IPS-15b (cell line): ENCODE data around the gene SPRED3.

ENCODE experiments used
- H3K27me3 ChIP-seq: one replicate; pipeline ENCODE4 v1.6.1; 2013; ENCODE audit warnings: low read length; ENCODE audit not compliant: control insufficient read depth, insufficient read depth
- H3K36me3 ChIP-seq: one replicate; pipeline ENCODE4 v1.6.1; 2013; ENCODE audit warnings: low read length; ENCODE audit not compliant: control insufficient read depth, insufficient read depth
- H3K4me1 ChIP-seq: one replicate; pipeline ENCODE4 v1.6.1; 2013; ENCODE audit warnings: mild to moderate bottlenecking, low read length; ENCODE audit not compliant: control insufficient read depth, insufficient read depth
- H3K4me3 ChIP-seq: one replicate; pipeline ENCODE4 v1.5.1; 2013; ENCODE audit warnings: low read depth, low read length
- H3K9ac ChIP-seq: one replicate; pipeline ENCODE4 v1.6.1; 2013; ENCODE audit warnings: low read depth, mild to moderate bottlenecking, low read length
- H3K9me3 ChIP-seq: one replicate; pipeline ENCODE4 v1.6.1; 2013; ENCODE audit warnings: mild to moderate bottlenecking, low read length; ENCODE audit not compliant: control insufficient read depth, insufficient read depth

Gene SPRED3

DNA sequence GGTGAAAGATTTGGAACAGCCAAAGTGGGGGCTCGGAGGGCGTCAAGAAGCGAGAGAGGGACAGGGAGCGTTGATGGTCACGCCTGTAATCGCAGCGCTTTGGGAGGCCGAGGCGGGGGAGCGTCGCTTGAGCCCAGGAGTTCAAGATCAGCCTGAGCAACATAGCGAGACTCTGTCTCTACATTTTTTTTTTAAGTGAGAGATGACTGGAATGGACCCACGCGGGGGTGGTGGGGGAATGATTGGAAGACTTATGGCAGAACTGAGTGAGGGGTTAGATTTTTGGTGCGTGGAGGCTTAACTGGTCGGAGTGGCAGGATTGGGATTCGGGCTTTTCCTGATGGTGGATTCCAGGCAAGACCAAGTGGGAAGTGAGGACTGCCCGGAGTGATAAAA, 13.4 kb upstream of the SPRED3 start:
- H3K9ac ChIP-seq = peak overlapping the region; percentile 97
- no peaks in the 10 kb centered on the region for H3K9me3 ChIP-seq
- H3K27me3 ChIP-seq = peaks cover 4% of the 10 kb centered on the region
- peaks cover 10% of the 10 kb centered on the region for H3K36me3 ChIP-seq
- no peaks in the 10 kb centered on the region for H3K4me1 ChIP-seq
- peak overlapping the region; percentile 97 for H3K4me3 ChIP-seq

DNA sequence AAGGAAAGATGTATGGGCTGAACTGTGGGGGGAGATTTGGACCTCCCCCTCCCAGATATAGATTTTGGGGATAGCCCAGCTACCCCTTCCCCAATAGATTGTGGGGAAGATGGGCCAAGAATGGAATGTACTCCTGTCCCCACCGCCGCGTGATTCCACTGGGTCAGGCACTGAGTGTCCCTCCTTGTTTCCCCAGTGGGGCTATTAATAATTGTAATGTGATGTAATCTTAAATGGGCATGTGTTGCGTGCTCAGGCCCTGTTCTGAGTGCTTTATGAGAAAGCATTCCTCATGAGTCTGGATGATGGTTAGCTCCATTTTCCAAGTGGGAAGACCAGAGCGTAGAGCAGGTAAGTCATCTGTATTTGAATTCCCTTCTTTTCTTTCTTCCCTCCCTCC, 12.7 kb upstream of the SPRED3 start:
- no peaks in the 10 kb centered on the region for H3K4me1 ChIP-seq
- no peaks in the 10 kb centered on the region for H3K9me3 ChIP-seq
- peak overlapping the region; percentile 97 for H3K4me3 ChIP-seq
- H3K9ac ChIP-seq = peak overlapping the region; percentile 97
- no peaks in the 10 kb centered on the region for H3K27me3 ChIP-seq
- H3K36me3 ChIP-seq = peaks cover 16% of the 10 kb centered on the region

DNA sequence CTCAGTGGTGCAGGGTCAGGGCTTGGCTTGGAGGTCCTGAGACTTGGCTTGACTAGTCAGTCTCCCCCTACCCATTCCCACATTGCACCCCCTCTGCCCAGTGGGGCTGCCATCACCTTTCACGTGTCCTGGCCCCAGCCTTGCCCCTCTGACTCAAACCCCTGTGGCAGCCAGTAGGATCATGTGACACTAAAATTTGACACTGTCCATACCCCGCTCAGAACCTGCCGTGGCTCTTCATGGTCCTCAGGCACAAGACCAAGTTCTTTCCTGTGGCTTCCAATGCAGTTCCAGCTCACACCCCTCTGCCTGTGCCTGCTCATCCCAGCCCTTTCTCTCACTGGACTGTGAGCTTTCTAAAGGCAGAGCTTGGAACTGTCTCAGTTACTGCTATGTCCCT, 11.9 kb upstream of the SPRED3 start:
- peaks cover 24% of the 10 kb centered on the region for H3K36me3 ChIP-seq
- H3K9me3 ChIP-seq = no peaks in the 10 kb centered on the region
- H3K4me3 ChIP-seq = peak overlapping the region; percentile 97
- H3K27me3 ChIP-seq = no peaks in the 10 kb centered on the region
- no peaks in the 10 kb centered on the region for H3K4me1 ChIP-seq
- H3K9ac ChIP-seq = no peak overlapping the region

DNA sequence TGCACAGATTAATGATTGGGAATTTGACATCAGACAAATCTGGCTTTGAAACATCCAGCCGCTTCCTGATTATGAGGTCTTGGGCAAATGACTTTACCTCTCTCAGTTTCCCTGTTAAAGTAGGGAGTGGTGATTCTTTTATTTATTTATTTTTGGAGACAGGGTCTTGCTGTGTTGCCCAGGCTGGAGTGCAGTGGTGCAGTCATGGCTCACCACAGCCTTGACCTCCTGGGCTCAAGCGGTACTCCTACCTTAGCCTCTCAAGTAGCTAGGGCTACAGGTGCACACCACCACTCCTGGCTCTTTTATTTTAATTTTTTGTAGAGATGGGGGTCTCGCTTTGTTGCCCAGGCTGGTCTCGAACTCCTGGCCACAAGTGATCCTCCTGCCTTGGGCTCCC, 11.4 kb upstream of the SPRED3 start:
- no peak overlapping the region for H3K4me3 ChIP-seq
- H3K9me3 ChIP-seq = no peaks in the 10 kb centered on the region
- H3K27me3 ChIP-seq = no peaks in the 10 kb centered on the region
- peaks cover 29% of the 10 kb centered on the region for H3K36me3 ChIP-seq
- no peaks in the 10 kb centered on the region for H3K4me1 ChIP-seq
- no peak overlapping the region for H3K9ac ChIP-seq

DNA sequence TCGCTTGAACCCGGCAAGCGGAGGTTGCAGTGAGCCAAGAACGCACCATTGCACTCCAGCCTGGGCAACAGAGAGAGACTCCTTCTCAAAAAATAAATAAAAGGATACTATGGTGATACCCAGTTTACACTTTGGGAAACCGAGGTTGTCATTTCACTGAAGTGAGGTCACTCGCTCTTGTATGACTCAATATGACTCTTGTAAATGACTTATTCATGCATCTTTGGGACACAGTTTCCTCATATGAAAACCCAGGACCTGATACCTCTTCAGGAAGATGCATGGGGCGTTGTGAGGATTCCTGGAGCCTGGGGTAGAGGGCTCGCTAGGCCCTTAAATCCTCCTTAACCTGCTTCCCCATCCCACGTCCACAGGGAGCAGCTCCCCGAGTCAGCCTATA, 9.6 kb upstream of the SPRED3 start:
- no peaks in the 10 kb centered on the region for H3K4me1 ChIP-seq
- no peaks in the 10 kb centered on the region for H3K9me3 ChIP-seq
- no peaks in the 10 kb centered on the region for H3K27me3 ChIP-seq
- H3K9ac ChIP-seq = no peak overlapping the region
- no peak overlapping the region for H3K4me3 ChIP-seq
- H3K36me3 ChIP-seq = peaks cover 40% of the 10 kb centered on the region

DNA sequence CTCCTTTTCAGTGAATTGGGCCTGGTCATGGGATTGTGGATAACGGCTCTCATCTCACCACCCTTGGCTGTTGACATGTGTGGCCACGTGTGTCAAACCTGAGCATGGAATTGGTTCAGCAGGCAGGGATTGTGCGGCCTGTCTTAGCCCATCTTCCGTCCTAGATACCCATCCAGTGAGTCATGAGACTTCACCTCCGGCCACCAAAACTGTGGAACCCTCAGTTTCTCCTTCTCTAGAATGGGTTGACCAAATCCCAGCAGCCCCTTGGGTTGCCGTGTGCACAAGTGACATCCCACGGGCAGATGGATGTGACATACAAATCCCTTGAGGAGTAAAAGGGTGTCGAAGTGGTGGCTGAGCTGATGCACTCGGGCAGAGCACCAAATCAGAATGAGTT, 7.4 kb upstream of the SPRED3 start:
- Histone ChIP-seq H3K27me3 (no peaks in the 10 kb centered on the region), H3K4me1 (no peaks in the 10 kb centered on the region), H3K4me3 (no peak overlapping the region), H3K36me3 (peaks cover 40% of the 10 kb centered on the region), H3K9ac (no peak overlapping the region), H3K9me3 (no peaks in the 10 kb centered on the region)

DNA sequence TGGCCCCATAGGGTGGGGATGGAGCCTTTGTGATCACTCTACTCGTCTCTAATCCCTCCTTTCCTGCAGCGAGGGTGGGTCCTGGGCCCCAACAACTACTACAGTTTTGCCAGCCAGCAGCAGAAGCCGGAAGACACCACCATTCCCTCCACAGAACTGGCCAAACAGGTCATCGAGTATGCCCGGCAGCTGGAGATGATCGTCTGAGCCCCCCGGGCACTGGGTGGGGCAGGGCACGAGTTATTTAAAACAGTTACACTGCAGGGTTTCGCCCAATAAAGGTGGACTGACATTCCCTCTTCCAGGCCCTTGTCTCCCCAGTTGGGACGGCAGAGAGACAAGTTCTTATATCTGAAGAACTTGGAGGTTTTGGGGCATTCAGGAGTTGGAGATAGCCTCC, 5.3 kb upstream of the SPRED3 start:
- no peaks in the 10 kb centered on the region for H3K4me1 ChIP-seq
- H3K4me3 ChIP-seq = no peak overlapping the region
- H3K9ac ChIP-seq = no peak overlapping the region
- peaks cover 37% of the 10 kb centered on the region for H3K36me3 ChIP-seq
- no peaks in the 10 kb centered on the region for H3K9me3 ChIP-seq
- no peaks in the 10 kb centered on the region for H3K27me3 ChIP-seq

DNA sequence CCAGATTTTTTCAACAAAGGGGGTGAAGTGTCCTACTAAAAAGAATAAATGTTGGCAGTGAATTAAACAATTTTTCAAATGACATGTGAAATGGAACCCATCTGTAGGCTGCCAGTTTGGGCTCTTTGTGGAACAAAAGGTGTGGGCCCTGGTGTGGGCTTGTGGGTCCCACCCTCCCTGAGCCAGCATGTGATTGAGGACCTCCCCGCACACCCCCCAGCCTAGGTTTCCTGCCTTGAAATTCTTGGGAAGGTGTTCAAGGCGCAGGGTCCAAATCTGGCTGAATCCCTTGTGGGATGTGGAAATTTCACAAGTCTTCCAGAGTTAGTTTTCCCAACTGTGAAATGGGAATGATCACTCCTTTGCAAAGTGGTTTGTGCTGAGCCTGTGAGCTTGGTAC, 4.8 kb upstream of the SPRED3 start:
- H3K36me3 ChIP-seq = peaks cover 37% of the 10 kb centered on the region
- H3K4me1 ChIP-seq = no peaks in the 10 kb centered on the region

DNA sequence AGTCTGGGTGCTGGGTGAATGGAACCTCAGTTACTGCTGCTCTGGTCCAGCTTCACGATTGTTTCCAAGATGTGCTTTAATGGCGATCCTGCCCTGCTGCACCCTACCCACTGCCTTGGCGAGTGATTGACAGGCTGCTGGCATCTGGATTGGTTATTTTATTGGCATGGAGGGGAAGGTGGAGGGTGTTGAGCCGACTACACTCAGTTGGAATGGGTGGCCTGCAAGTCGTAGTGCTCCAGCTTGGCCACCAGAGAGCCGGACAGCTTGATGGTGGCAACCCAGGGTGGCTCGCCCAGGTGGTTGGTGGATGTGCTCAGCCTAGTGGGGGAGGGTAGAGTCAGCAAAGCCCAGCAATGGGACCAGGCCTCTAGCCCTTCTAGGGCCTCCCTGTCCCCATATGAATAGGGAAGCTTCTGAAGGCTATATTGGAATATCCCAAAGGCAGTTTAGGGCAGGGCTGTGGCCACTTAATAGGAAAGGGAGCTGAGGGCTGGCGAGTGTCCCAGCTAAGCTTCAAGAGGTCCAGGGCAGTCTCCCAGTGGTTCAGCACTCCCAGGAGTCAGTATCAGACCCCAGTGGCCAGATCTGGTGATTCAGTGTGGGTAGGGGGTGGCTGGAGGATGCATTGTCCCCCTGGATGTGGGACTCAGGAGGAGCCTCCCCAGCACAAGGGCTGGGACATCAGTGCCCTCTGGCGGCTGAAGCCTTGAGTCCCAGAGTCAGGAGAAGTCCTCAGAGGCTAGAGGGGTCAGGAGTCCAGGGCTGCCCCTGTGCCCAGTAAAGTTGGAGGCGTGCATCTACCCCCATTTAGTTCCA, 4.1 kb upstream of the SPRED3 start:
- no peaks in the 10 kb centered on the region for H3K27me3 ChIP-seq
- H3K9ac ChIP-seq = no peak overlapping the region
- no peaks in the 10 kb centered on the region for H3K9me3 ChIP-seq
- H3K36me3 ChIP-seq = peaks cover 31% of the 10 kb centered on the region
- no peaks in the 10 kb centered on the region for H3K4me1 ChIP-seq
- H3K4me3 ChIP-seq = no peak overlapping the region

More for the DNA sequence above, 4.8 kb upstream of the SPRED3 start:
- no peaks in the 10 kb centered on the region for H3K9me3 ChIP-seq
- no peak overlapping the region for H3K4me3 ChIP-seq
- no peak overlapping the region for H3K9ac ChIP-seq
- no peaks in the 10 kb centered on the region for H3K27me3 ChIP-seq

DNA sequence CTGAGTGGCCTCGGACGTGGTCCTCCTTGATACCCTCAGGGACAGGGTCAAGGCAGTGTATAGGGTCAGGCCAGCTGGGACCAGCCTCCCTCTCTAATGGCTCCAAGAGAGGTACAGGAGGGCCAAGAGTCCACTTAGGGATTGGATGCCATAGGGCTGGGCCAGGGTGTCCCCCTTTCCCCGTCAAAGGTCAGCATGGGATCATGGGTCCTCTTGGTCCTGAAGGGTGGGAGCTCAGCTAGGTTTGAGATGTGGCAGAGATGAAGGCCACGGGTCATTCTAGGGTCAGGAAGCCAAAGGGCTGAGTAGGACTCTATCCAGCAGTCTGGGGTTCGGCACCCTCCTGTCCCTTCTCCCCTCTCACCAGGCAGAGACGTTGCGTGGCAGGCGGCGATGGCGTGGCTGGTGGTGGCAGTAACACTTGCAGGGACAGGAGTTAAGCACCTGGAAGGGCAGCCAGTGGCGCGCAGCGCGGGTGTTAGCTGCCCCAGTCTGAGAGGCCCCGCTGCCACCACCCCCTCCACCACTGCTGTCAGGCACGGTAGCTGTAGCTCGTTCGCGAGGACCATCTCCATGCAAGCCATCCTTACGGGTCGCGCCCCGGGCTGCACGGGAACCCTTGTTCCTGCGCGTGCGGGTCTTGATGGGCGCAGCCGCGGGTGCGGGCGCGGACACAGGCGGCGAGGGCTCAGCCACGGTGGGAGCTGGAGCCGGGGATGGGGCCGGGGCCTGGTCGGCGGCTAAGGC, 3.3 kb upstream of the SPRED3 start:
- Histone ChIP-seq H3K9ac (no peak overlapping the region), H3K36me3 (peaks cover 28% of the 10 kb centered on the region), H3K27me3 (no peaks in the 10 kb centered on the region), H3K4me3 (peak overlapping the region; percentile 73), H3K4me1 (peaks cover 2% of the 10 kb centered on the region), H3K9me3 (no peaks in the 10 kb centered on the region)

DNA sequence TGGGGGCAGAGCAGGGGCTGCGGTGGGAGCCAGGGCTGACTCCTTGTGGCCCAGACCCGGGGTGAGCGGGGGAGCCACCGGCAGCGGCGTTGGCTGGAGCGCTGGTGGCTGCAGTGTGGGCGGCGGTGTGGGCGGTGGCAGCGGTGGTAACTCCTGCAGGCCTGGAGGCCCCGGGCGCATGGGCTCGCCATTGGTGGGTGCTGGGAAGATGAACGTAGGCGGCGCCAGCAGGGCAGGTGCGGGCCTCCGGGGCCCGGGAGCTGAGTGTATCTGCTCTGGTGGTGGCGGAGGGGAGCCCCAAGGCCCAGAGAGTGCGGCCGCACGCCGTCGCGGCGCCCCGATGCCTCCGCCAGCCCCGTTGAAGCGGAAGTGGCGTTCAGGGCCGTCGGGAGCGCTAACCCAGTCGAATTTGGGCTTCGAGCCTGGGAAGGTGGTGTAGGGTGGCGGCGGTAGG, 2.7 kb upstream of the SPRED3 start:
- H3K9ac ChIP-seq = peak overlapping the region; percentile 70
- H3K36me3 ChIP-seq = peaks cover 23% of the 10 kb centered on the region

More for the DNA sequence above, 2.7 kb upstream of the SPRED3 start:
- H3K4me3 ChIP-seq = peak overlapping the region; percentile 73
- H3K4me1 ChIP-seq = peaks cover 6% of the 10 kb centered on the region
- H3K9me3 ChIP-seq = no peaks in the 10 kb centered on the region
- peaks cover 2% of the 10 kb centered on the region for H3K27me3 ChIP-seq
